Caco-2 (cell line): Measurements from ENCODE around the gene PSTPIP2. TPM values are rescaled to one million over a fixed set of nuclear protein-coding genes. Genes with fewer than 3 reads are reported as not detected.

Experiments
- BruUV-seq: library from RNA; stranded (reverse); fragments of 400-500 nt; replicated peaks from 2 replicates; lab custom pipeline; 2021; lab: Mats Ljungman, UMichigan
- CTCF ChIA-PET: fragments of 300-600 bp; sonication (Branson Sonifier 250); formaldehyde crosslinking; loops from one replicate; lab custom pipeline; 2022; ENCODE audit warnings: antibody characterized with exemption; lab: Charles Lee
- POLR2A ChIA-PET: fragments of 300-600 bp; sonication (Branson Sonifier 250); formaldehyde crosslinking; loops from one replicate; lab custom pipeline; 2022; ENCODE audit warnings: antibody characterized with exemption; lab: Charles Lee
- DNase-seq, 2 experiments: peaks; one replicate each; pipeline versions ENCODE4 v3.0.0 to v3.0.0-alpha.2; 2020 to 2022
- H3K27me3 ChIP-seq: replicated peaks from 2 replicates; pipeline ENCODE4 v1.6.0; 2011; ENCODE audit warnings: low read length; ENCODE audit not compliant: control insufficient read depth, insufficient read depth
- H3K36me3 ChIP-seq: 2 replicates; pipeline ENCODE4 v1.5.1; 2011; ENCODE audit warnings: low read length; ENCODE audit not compliant: control insufficient read depth, insufficient read depth
- H3K4me1 ChIP-seq: fragments of 250-450 bp; sonication (Bioruptor Pico); 2 replicates; pipeline ENCODE4 v1.5.1; 2020; ENCODE audit warnings: mild to moderate bottlenecking
- H3K4me3 ChIP-seq: 2 replicates; pipeline ENCODE4 v1.5.1; 2011; ENCODE audit warnings: low read depth, mild to moderate bottlenecking, control low read depth, low read length
- H3K9me3 ChIP-seq: fragments of 250-450 bp; sonication (Bioruptor Pico); 2 replicates; pipeline ENCODE4 v1.5.1; 2020; ENCODE audit warnings: mild to moderate bottlenecking, moderate library complexity
- H3K27ac Mint-ChIP-seq: one replicate; pipeline ENCODE4 v1.8.0; 2022; ENCODE audit warnings: mixed read lengths; ENCODE audit not compliant: unreplicated experiment
- H3K27me3 Mint-ChIP-seq: one replicate; pipeline ENCODE4 v1.8.0; 2022; ENCODE audit warnings: mixed read lengths; ENCODE audit not compliant: insufficient read depth, unreplicated experiment
- H3K36me3 Mint-ChIP-seq: one replicate; pipeline ENCODE4 v1.8.0; 2022; ENCODE audit warnings: mild to moderate bottlenecking, mixed read lengths; ENCODE audit not compliant: insufficient read depth, unreplicated experiment
- H3K4me1 Mint-ChIP-seq: one replicate; pipeline ENCODE4 v1.8.0; 2022; ENCODE audit warnings: low read depth, mixed read lengths; ENCODE audit not compliant: unreplicated experiment
- H3K4me3 Mint-ChIP-seq: one replicate; pipeline ENCODE4 v1.8.0; 2022; ENCODE audit warnings: mild to moderate bottlenecking, moderate library complexity, mixed read lengths; ENCODE audit not compliant: unreplicated experiment
- H3K9me3 Mint-ChIP-seq: one replicate; pipeline ENCODE4 v1.8.0; 2022; ENCODE audit warnings: mixed read lengths; ENCODE audit not compliant: unreplicated experiment
- intact Hi-C: fragments of 100-400 bp; cut with micrococcal nuclease; formaldehyde crosslinking; loops from one replicate; pipeline ENCODE4 v1.10.0; 2022; ENCODE audit not compliant: unreplicated experiment
- total RNA-seq: library from RNA; stranded (reverse); gene quantifications from 2 replicates; pipeline ENCODE4 v1.2.3, GENCODE V29; 2022
- TF ChIP-seq, protein P1 (sequence below), 2 experiments: fragments of 200-600 bp in 1 of 2; IDR thresholded peaks; 1 replicate in 1 of 2; 2 replicates in 1 of 2; pipeline versions ENCODE4 v1.5.1 to v1.8.0; 2011 to 2022; ENCODE audit warnings: antibody characterized with exemption in 1 of 2, control low read depth in 1 of 2, inconsistent platforms in 1 of 2, low read depth in 1 of 2, low read length in 1 of 2, mild to moderate bottlenecking in 1 of 2, moderate library complexity in 1 of 2; ENCODE audit not compliant: insufficient read depth in 1 of 2, severe bottlenecking in 1 of 2, unreplicated experiment in 1 of 2

PSTPIP2 gene
- total RNA-seq, 1 experiment from 2014 or later: 13.3 TPM

DNA sequence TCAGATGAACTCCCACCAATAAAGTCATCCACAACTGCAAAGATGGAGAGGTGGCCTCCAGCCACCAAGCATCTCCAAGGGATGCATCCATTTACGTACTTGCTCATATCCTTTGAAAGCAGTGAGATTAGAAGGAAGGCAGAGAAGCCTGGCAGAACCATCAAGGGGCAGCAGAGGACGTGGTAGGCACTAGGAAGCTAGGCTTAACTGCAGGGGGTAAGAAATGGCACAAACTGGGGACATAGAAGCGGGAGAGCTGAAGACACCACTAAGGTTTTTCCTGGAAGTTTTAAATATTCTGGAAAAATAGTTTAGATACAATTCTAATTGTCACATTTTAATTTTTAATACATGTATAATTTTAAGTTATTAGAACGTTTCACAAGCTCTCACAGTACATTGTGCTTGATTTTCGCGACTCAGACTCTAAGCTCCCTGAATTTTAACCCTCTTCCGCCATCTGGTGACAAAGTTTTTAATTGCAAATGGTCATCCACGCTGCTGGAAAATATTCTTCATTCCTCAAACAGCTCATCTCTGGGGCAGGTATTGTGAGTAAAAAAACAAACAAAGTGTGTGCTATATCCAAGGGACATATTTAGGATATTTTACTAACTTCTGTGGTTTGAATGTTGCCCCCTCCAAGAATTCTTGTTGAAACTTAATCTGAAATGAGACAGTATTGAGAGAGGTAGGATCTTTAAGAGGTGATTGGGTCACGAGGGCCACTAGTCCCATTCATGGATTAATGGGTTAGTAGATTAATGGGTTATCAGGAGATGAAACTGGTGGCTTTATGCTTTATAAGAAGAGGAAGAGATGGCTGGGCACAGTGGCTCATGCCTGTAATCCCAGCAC is 1.6 kb upstream of the PSTPIP2 start:
- no peaks in the 10 kb centered on the region for H3K9me3 Mint-ChIP-seq
- no peaks in the 10 kb centered on the region for H3K36me3 ChIP-seq
- intact Hi-C loops: loop anchor here (1.0 to 5.0 kb wide), 4 partner anchors 21 to 406 kb away; no protein-coding TSS in a partner anchor
- no TSS peak for BruUV-seq
- peaks cover 30% of the 10 kb centered on the region for H3K36me3 Mint-ChIP-seq
- no peak overlapping the region for H3K4me3 ChIP-seq
- ChIA-PET CTCF (interaction anchor here (0.6 to 1.4 kb wide), 6 partner anchors 24 to 351 kb away, joined by 3 to 11 read pairs (median 4); partner anchors contain the start of gene ATP5F1A), POLR2A (interaction anchor here (0.5 kb wide), 1 partner anchor 21 kb away, joined by 3 read pairs; no protein-coding TSS in a partner anchor)
- TF ChIP-seq, protein P1, sequence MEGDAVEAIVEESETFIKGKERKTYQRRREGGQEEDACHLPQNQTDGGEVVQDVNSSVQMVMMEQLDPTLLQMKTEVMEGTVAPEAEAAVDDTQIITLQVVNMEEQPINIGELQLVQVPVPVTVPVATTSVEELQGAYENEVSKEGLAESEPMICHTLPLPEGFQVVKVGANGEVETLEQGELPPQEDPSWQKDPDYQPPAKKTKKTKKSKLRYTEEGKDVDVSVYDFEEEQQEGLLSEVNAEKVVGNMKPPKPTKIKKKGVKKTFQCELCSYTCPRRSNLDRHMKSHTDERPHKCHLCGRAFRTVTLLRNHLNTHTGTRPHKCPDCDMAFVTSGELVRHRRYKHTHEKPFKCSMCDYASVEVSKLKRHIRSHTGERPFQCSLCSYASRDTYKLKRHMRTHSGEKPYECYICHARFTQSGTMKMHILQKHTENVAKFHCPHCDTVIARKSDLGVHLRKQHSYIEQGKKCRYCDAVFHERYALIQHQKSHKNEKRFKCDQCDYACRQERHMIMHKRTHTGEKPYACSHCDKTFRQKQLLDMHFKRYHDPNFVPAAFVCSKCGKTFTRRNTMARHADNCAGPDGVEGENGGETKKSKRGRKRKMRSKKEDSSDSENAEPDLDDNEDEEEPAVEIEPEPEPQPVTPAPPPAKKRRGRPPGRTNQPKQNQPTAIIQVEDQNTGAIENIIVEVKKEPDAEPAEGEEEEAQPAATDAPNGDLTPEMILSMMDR (IDR thresholded peaks at IDR 0.05; ENCODE audit: insufficient read depth in 1 of 2, low read depth in 1 of 2, low read length in 1 of 2, severe bottlenecking in 1 of 2, unreplicated experiment in 1 of 2): peak in 1 of 2 experiments; percentile 17
- no peaks in the 10 kb centered on the region for H3K9me3 ChIP-seq
- H3K27me3 ChIP-seq: no peaks in the 10 kb centered on the region
- H3K4me1 Mint-ChIP-seq: peaks cover 8% of the 10 kb centered on the region
- H3K4me3 Mint-ChIP-seq: no peak overlapping the region
- no peaks in the 10 kb centered on the region for H3K27me3 Mint-ChIP-seq
- peak overlapping the region; percentile 73 for H3K27ac Mint-ChIP-seq
- 0 out of 2 replicates have a peak, but pooled peaks cover 3% of the 10 kb centered on the region for H3K4me1 ChIP-seq
- peak in 1 of 2 experiments; percentile 72 for DNase-seq

DNA sequence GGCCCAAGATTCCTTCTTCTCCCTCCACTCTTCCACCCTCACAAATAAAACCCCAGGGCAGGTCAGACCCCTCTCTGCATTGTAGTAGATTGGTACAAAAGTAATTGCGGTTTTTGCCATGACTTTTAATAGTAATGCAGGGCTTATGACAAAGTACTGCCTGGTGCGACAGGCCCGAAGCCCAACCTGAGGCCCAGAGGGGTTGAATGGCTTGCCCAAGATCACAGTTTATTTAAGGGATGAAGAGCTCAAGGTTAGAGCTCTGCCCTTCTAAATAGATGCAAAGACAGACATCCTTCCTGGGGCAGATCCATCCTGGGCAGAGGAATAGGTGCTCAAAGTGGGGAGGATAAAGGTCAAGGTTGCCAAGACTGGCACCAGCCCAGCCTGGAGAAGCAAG is 899 bp upstream of the PSTPIP2 start:
- peaks cover 30% of the 10 kb centered on the region for H3K36me3 Mint-ChIP-seq
- Histone ChIP-seq H3K27me3 (no peaks in the 10 kb centered on the region), H3K4me3 (no peak overlapping the region), H3K4me1 (0 out of 2 replicates have a peak, but pooled peaks cover 3% of the 10 kb centered on the region), H3K9me3 (no peaks in the 10 kb centered on the region), H3K36me3 (no peaks in the 10 kb centered on the region)
- no TSS peak for BruUV-seq
- TF ChIP-seq, protein P1 (IDR thresholded peaks at IDR 0.05; ENCODE audit: insufficient read depth in 1 of 2, low read depth in 1 of 2, low read length in 1 of 2, severe bottlenecking in 1 of 2, unreplicated experiment in 1 of 2): no peak
- DNase-seq: no peak
- H3K9me3 Mint-ChIP-seq: no peaks in the 10 kb centered on the region
- ChIA-PET POLR2A (no interaction called here), CTCF (interaction anchor here (1.2 to 1.4 kb wide), 2 partner anchors 148 to 159 kb away, joined by 4 to 11 read pairs; no protein-coding TSS in a partner anchor)
- H3K4me3 Mint-ChIP-seq: peak overlapping the region; percentile 78
- no peak overlapping the region for H3K27ac Mint-ChIP-seq
- intact Hi-C loops: loop anchor here (1.0 to 5.0 kb wide), 4 partner anchors 21 to 406 kb away; no protein-coding TSS in a partner anchor
- H3K4me1 Mint-ChIP-seq: peaks cover 8% of the 10 kb centered on the region
- H3K27me3 Mint-ChIP-seq: no peaks in the 10 kb centered on the region

DNA sequence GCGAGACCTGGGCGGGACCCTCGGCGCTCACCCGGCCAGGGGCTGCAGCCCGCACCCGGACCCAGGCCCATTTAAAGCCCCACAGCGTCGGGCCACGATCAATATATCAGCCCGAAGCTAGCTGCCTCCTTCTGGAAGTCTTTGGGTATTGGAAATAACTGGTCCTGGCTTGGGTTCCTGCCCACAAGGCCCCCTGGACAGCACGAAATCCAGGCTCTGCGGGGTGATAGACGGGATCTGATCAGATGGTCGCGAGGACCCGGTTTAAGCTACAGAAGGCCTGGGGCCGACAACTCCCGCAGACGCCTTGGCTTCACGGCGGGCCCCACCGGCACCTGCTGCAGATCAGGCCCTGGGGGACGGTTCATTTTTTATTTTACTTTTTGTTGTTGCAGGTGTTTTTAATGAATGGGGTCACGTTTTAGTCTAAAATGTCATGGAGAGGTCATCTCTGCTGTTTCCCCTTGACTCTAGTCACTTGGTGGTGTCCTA is 362 bp upstream of the PSTPIP2 start:
- DNase-seq: no peak
- ChIA-PET CTCF (no interaction called here), POLR2A (no interaction called here)
- no peaks in the 10 kb centered on the region for H3K36me3 ChIP-seq
- H3K4me3 ChIP-seq: peak overlapping the region; percentile 63
- H3K9me3 ChIP-seq: no peaks in the 10 kb centered on the region
- Mint-ChIP-seq H3K27me3 (no peaks in the 10 kb centered on the region), H3K9me3 (no peaks in the 10 kb centered on the region), H3K4me1 (peaks cover 8% of the 10 kb centered on the region), H3K4me3 (peak overlapping the region; percentile 78), H3K36me3 (peaks cover 30% of the 10 kb centered on the region), H3K27ac (no peak overlapping the region)
- H3K4me1 ChIP-seq: 0 out of 2 replicates have a peak, but pooled peaks cover 3% of the 10 kb centered on the region
- BruUV-seq: no TSS peak
- TF ChIP-seq, protein P1 (IDR thresholded peaks at IDR 0.05; ENCODE audit: insufficient read depth in 1 of 2, low read depth in 1 of 2, low read length in 1 of 2, severe bottlenecking in 1 of 2, unreplicated experiment in 1 of 2): no peak
- intact Hi-C loops: loop anchor here (2.0 to 5.0 kb wide), 3 partner anchors 92 to 405 kb away; no protein-coding TSS in a partner anchor
- H3K27me3 ChIP-seq: no peaks in the 10 kb centered on the region
